HG03342 (cell line): ENCODE results near the gene TSPAN18.

Experiments used
- ATAC-seq: cut with Tn5 transposase; IDR thresholded peaks from one replicate; pipeline ENCODE4 v1.9.1; 2021; ENCODE audit warnings: mild to moderate bottlenecking, moderate library complexity; ENCODE audit not compliant: unreplicated experiment

The TSPAN18 gene

GRCh38 chr11:44950625-44951476 is 224.1 kb downstream of the TSPAN18 start, which contains the start of gene TP53I11:
TSS of gene TP53I11 (minus strand) at chr11:44950883. CDS start at chr11:44938335, 12,548 bp downstream.
- no peak for ATAC-seq

- ATAC-seq: no peak
Measured at GRCh38 chr11:44952082-44952481, 225.3 kb downstream of the TSPAN18 start.

- ATAC-seq: no peak
Measured at GRCh38 chr11:44952500-44953260, 225.9 kb downstream of the TSPAN18 start.

- no peak for ATAC-seq
Measured at GRCh38 chr11:44954051-44954906, 227.5 kb downstream of the TSPAN18 start.

- ATAC-seq: no peak
Measured at GRCh38 chr11:44955015-44955738, 228.4 kb downstream of the TSPAN18 start.

GRCh38 chr11:44957040-44957515 is 230.3 kb downstream of the TSPAN18 start:
- ATAC-seq: no peak

- no peak for ATAC-seq
Measured at GRCh38 chr11:44957776-44958564, 231.2 kb downstream of the TSPAN18 start.

GRCh38 chr11:44959064-44959463 is 232.3 kb downstream of the TSPAN18 start:
- no peak for ATAC-seq

- ATAC-seq: no peak
Measured at GRCh38 chr11:44960200-44960845, 233.6 kb downstream of the TSPAN18 start.

GRCh38 chr11:44962464-44962863 is 235.7 kb downstream of the TSPAN18 start:
- no peak for ATAC-seq

GRCh38 chr11:44963136-44963535 is 236.4 kb downstream of the TSPAN18 start:
- no peak for ATAC-seq

- ATAC-seq: no peak
Measured at GRCh38 chr11:44963948-44964347, 237.2 kb downstream of the TSPAN18 start.

- ATAC-seq: no peak
Measured at GRCh38 chr11:44964526-44965209, 237.9 kb downstream of the TSPAN18 start.

- no peak for ATAC-seq
Measured at GRCh38 chr11:44966694-44967093, 239.9 kb downstream of the TSPAN18 start.

- no peak for ATAC-seq
Measured at GRCh38 chr11:44967930-44968496, 241.3 kb downstream of the TSPAN18 start.

GRCh38 chr11:44968510-44968909 is 241.7 kb downstream of the TSPAN18 start:
- ATAC-seq: no peak

GRCh38 chr11:44969651-44970252 is 243.0 kb downstream of the TSPAN18 start:
- no peak for ATAC-seq

- no peak for ATAC-seq
Measured at GRCh38 chr11:44970293-44970692, 243.5 kb downstream of the TSPAN18 start.
